Keratinocyte (primary cell): ENCODE data around the gene NKAP. TPM values are rescaled to one million over a fixed set of nuclear protein-coding genes. Genes with fewer than 3 reads are reported as not detected.

Experiments used
- DNase-seq: peaks from one replicate; pipeline ENCODE4 v3.0.0-alpha.2; 2011; ENCODE audit warnings: low read depth, missing footprints, low spot score
- FAIRE-seq: peaks from 2 replicates; lab custom pipeline; 2011; peaks lifted over from hg19 to GRCh38; lab: Jason Lieb, UNC
- H2AFZ ChIP-seq: 2 replicates; pipeline ENCODE4 v1.6.0; 2012; ENCODE audit warnings: low read length, control low read depth, inconsistent platforms; ENCODE audit not compliant: control insufficient read depth
- H3K27ac ChIP-seq: 2 replicates; pipeline ENCODE4 v1.5.1; 2011; ENCODE audit warnings: low read length; ENCODE audit not compliant: control insufficient read depth, insufficient read depth
- H3K27me3 ChIP-seq: 3 replicates; pipeline ENCODE4 v1.6.0; 2011; ENCODE audit warnings: low read length; ENCODE audit not compliant: control insufficient read depth, insufficient read depth; ENCODE audit errors: extremely low read depth
- H3K36me3 ChIP-seq, 2 experiments: 2 replicates in 1 of 2; 3 replicates in 1 of 2; pipeline ENCODE4 v1.5.1; 2011; ENCODE audit warnings: low read length in 2 of 2, mild to moderate bottlenecking in 1 of 2; ENCODE audit not compliant: control insufficient read depth in 2 of 2, insufficient read depth in 2 of 2; ENCODE audit errors: extremely low read depth in 1 of 2
- H3K4me1 ChIP-seq: 3 replicates; pipeline ENCODE4 v1.5.1; 2011; ENCODE audit warnings: low read length; ENCODE audit not compliant: control insufficient read depth, insufficient read depth; ENCODE audit errors: extremely low read depth
- H3K4me2 ChIP-seq: 3 replicates; pipeline ENCODE4 v1.6.0; 2011; ENCODE audit warnings: low read depth, low read length; ENCODE audit not compliant: control insufficient read depth, insufficient read depth; ENCODE audit errors: extremely low read depth
- H3K4me3 ChIP-seq, 3 experiments: fragments of 200-600 bp in 1 of 3; sonication (generic) in 1 of 3; 2 replicates in 2 of 3; 3 replicates in 1 of 3; pipeline ENCODE4 v1.5.1; 2011 to 2016; ENCODE audit warnings: low read length in 3 of 3, mild to moderate bottlenecking in 3 of 3, control low read depth in 2 of 3, inconsistent platforms in 1 of 3, low read depth in 1 of 3, mixed read lengths in 1 of 3, mixed run types in 1 of 3, moderate library complexity in 1 of 3; ENCODE audit not compliant: control insufficient read depth in 2 of 3, insufficient read depth in 2 of 3; ENCODE audit errors: extremely low read depth in 1 of 3
- H3K79me2 ChIP-seq: 2 replicates; pipeline ENCODE4 v1.6.0; 2012; ENCODE audit warnings: low read length; ENCODE audit not compliant: control insufficient read depth, insufficient read depth
- H3K9ac ChIP-seq: 3 replicates; pipeline ENCODE4 v1.6.0; 2011; ENCODE audit warnings: low read length; ENCODE audit not compliant: control insufficient read depth, insufficient read depth; ENCODE audit errors: extremely low read depth
- H3K9me1 ChIP-seq: 3 replicates; pipeline ENCODE4 v1.6.0; 2011; ENCODE audit warnings: low read length; ENCODE audit not compliant: control insufficient read depth, insufficient read depth; ENCODE audit errors: extremely low read depth
- H3K9me3 ChIP-seq: 2 replicates; pipeline ENCODE4 v1.5.1; 2012; ENCODE audit warnings: low read depth, low read length; ENCODE audit not compliant: control insufficient read depth
- H4K20me1 ChIP-seq: 3 replicates; pipeline ENCODE4 v1.6.0; 2011; ENCODE audit warnings: low read length; ENCODE audit not compliant: control insufficient read depth, insufficient read depth; ENCODE audit errors: extremely low read depth
- EZH2 ChIP-seq: IDR thresholded peaks from one replicate; pipeline ENCODE4 v1.6.1; 2012; ENCODE audit warnings: inconsistent platforms, mild to moderate bottlenecking, low read length, moderate library complexity
- dilution Hi-C: fragments of 300-500 bp; cut with MboI; formaldehyde crosslinking; loops from one replicate; pipeline ENCODE4 v1.7.0; 2020; ENCODE audit warnings: low sequenced_read_pairs; ENCODE audit not compliant: extremely low pct_ligation_motif_present
- polyA minus RNA-seq, 3 experiments: library from RNA; depleted of rRNA, polyadenylated mRNA; stranded (reverse); fragments of >200 nt; gene quantifications; 1 replicate in 1 of 3; 2 replicates in 1 of 3; 3 replicates in 1 of 3; pipeline ENCODE4 v1.2.3, GENCODE V29; 2011
- polyA plus RNA-seq, 5 experiments: library from polyadenylated mRNA; depleted of rRNA in 3 of 5; stranded (reverse) in 3 of 5; stranded (forward) in 1 of 5; unstranded in 1 of 5; fragments of >200 nt; gene quantifications; 1 replicate in 1 of 5; 2 replicates in 3 of 5; 3 replicates in 1 of 5; pipeline versions ENCODE4 v1.2.1 to v1.2.3, GENCODE V29; 2011 to 2012; ENCODE audit warnings: missing spikeins in 2 of 5, low read depth in 1 of 5, low replicate concordance in 1 of 5
- TF ChIP-seq, protein P1 (sequence below), 3 experiments: IDR thresholded peaks in 1 of 3; conservative IDR thresholded peaks in 1 of 3; optimal IDR thresholded peaks in 1 of 3; 2 replicates in 2 of 3; 3 replicates in 1 of 3; pipeline versions ENCODE3 to v1.5.1; 2011; ENCODE audit warnings: low read length in 3 of 3, mild to moderate bottlenecking in 3 of 3, moderate library complexity in 2 of 3, control low read depth in 1 of 3, inconsistent platforms in 1 of 3; ENCODE audit not compliant: insufficient read depth in 2 of 3; ENCODE audit errors: extremely low read depth in 1 of 3

NKAP gene
- polyA plus RNA-seq (2.3 to 4.6 TPM (median 3.1 TPM) in 3 replicates), polyA minus RNA-seq (0.72 to 1.4 TPM (median 1.3 TPM) in 3 replicates)
- polyA plus RNA-seq (2011; ENCODE audit: low read depth), result 19.9 TPM
- 3.2 and 3.7 TPM in 2 replicates for polyA plus RNA-seq (2011; cell fraction: cytosol; rRNA removed)
- 2.5 and 4.0 TPM in 2 replicates for polyA plus RNA-seq (2011; cell fraction: nucleus; rRNA removed)
- 5.5 and 7.8 TPM in 2 replicates for polyA plus RNA-seq (2012; ENCODE audit: low replicate concordance)
- polyA minus RNA-seq (2011; cell fraction: cytosol; rRNA and poly(A)+ RNA removed), result 4.4 TPM
- polyA minus RNA-seq (2011; cell fraction: nucleus; rRNA and poly(A)+ RNA removed), result 1.9 and 2.6 TPM in 2 replicates

DNA sequence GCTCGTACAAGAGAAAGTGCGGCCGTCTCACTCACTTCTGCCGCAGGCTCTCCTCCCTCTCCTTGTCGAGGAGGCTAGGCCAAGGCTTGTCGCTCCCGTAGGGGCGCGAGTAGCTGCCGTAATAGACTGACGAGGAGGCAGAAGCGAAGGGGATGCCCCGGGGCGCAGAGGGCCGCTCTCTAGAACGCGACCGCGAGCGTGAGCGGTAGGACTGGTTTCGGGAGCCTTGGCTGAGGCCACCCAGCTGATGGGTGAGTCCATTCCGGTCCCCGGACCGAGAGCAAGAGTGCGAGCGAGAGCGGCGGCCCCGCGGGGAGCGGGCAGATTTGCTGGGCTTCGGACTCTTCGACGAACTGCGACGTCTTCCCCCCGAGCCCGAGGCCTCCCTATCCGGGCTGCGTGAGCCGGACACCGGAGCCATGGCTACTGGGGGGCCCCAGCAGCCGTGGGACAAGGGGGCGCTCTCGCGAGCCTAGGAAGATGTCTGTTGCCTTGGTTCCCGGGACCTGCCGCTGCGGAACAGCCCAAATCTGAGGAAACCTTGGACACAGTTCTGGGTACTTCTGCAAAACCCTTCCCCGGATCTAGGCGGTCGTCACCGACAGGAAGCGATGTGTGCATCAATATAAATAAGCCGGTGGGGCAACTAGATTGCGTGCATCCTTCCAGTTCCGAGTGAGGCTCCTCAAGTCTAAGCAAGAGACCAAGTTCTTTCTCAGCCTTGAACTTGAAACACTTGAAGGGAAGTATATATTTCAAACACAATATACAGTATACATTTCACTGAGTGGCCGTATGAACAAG, at the start of gene NKAP:
Gene NKAP (minus strand): TSS at position 567 of the 804 bp plus-strand sequence. CDS start 146 bp downstream, at position 421.
- dilution Hi-C loops, result no loop called here
- peak within 1 kb of the TSS; percentile 72 for H3K9ac ChIP-seq
- H3K4me3 ChIP-seq, result peak within 1 kb of the TSS; percentile 64 to 70 (median 70)
- H3K9me1 ChIP-seq, result no peaks in the 10 kb centered on the region
- peak within 1 kb of the TSS; percentile 83 for H2AFZ ChIP-seq
- DNase-seq, result peak; percentile 35
- H3K9me3 ChIP-seq, result no peaks in the 10 kb centered on the region
- H3K27ac ChIP-seq, result peak within 1 kb of the TSS; percentile 77
- peaks cover 5% of the 10 kb centered on the region for H3K79me2 ChIP-seq
- peak; percentile 49 for FAIRE-seq
- peak within 1 kb of the TSS; percentile 66 for H3K4me2 ChIP-seq
- no peaks in the 10 kb centered on the region for H3K27me3 ChIP-seq
- H3K4me1 ChIP-seq, result peaks cover 3% of the 10 kb centered on the region
- H3K36me3 ChIP-seq, result no peaks in the 10 kb centered on the region
- H4K20me1 ChIP-seq, result no peaks in the 10 kb centered on the region
- TF ChIP-seq, protein P1, sequence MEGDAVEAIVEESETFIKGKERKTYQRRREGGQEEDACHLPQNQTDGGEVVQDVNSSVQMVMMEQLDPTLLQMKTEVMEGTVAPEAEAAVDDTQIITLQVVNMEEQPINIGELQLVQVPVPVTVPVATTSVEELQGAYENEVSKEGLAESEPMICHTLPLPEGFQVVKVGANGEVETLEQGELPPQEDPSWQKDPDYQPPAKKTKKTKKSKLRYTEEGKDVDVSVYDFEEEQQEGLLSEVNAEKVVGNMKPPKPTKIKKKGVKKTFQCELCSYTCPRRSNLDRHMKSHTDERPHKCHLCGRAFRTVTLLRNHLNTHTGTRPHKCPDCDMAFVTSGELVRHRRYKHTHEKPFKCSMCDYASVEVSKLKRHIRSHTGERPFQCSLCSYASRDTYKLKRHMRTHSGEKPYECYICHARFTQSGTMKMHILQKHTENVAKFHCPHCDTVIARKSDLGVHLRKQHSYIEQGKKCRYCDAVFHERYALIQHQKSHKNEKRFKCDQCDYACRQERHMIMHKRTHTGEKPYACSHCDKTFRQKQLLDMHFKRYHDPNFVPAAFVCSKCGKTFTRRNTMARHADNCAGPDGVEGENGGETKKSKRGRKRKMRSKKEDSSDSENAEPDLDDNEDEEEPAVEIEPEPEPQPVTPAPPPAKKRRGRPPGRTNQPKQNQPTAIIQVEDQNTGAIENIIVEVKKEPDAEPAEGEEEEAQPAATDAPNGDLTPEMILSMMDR (optimal IDR thresholded peaks at IDR 0.05 in 1 of 3, IDR thresholded peaks at IDR 0.05 in 1 of 3, conservative IDR thresholded peaks at IDR 0.05 in 1 of 3; ENCODE audit: extremely low read depth in 1 of 3, insufficient read depth in 2 of 3, low read length in 3 of 3), result peak in 1 of 3 experiments; percentile 33
- no peak for TF ChIP-seq EZH2

DNA sequence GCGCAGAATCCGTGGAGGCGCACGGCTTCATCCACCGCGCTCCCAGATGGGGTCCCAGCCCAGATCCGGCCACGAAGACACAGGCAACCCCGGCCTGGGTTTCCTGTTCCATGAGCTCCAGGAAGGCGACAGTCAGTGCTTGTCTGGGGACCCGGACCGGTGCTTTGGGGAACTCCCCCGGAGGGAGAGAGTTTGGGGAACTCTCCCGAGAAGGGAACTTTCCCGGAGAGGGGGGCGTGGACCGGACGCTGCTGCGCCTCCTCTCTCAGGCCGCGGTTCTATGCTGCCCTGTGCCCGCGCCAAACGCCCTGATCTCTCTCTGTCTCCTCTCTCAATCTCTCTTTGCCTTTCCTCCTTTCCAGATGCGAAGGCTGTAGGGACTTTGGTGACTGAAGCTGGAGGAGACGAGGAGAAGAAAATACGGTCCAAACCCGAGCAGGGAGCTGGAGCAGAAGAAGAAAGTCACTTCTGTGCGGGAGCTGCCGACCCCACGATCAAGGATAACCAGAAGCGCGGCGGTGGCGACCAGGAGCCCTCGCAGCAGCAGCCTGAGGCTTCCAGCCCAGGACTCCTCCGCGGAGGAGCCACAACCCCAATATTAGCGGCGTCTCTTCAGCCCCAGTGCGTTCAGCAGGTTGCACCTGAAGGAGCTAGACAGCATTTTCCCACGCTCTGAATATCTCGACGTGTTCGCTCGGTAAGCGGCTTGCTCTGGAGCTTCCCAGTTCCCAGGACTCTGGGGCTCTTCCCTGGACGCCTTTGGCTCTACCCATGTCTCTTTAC, 47.6 kb upstream of the NKAP start:
- no peaks in the 10 kb centered on the region for H3K9me3 ChIP-seq
- no peak overlapping the region for H3K4me3 ChIP-seq
- no peak overlapping the region for H3K9ac ChIP-seq
- no peak overlapping the region for H3K27ac ChIP-seq
- dilution Hi-C loops, result no loop called here
- peaks cover 36% of the 10 kb centered on the region for H3K27me3 ChIP-seq
- no peaks in the 10 kb centered on the region for H3K36me3 ChIP-seq
- peak; percentile 82 for TF ChIP-seq EZH2
- TF ChIP-seq, protein P1 (optimal IDR thresholded peaks at IDR 0.05 in 1 of 3, IDR thresholded peaks at IDR 0.05 in 1 of 3, conservative IDR thresholded peaks at IDR 0.05 in 1 of 3; ENCODE audit: extremely low read depth in 1 of 3, insufficient read depth in 2 of 3, low read length in 3 of 3), result no peak
- H3K9me1 ChIP-seq, result no peaks in the 10 kb centered on the region
- no peak overlapping the region for H2AFZ ChIP-seq
- H3K79me2 ChIP-seq, result no peaks in the 10 kb centered on the region
- DNase-seq, result no peak
- no peak overlapping the region for H3K4me2 ChIP-seq
- FAIRE-seq, result no peak
- H4K20me1 ChIP-seq, result no peaks in the 10 kb centered on the region
- H3K4me1 ChIP-seq, result no peaks in the 10 kb centered on the region
